H1 (cell line): ENCODE data around the gene CACNA1A.

Experiments used
- CREB1 ChIP-seq: IDR thresholded peaks from 2 replicates; pipeline ENCODE4 v1.6.1; 2012; ENCODE audit warnings: inconsistent platforms
- CTCF ChIP-seq, 3 experiments: IDR thresholded peaks; 1 replicate in 2 of 3; 2 replicates in 1 of 3; pipeline versions ENCODE4 v1.5.1 to v1.6.1; 2011; ENCODE audit warnings: low read length in 3 of 3, mild to moderate bottlenecking in 3 of 3, inconsistent platforms in 2 of 3, low read depth in 1 of 3, moderate library complexity in 1 of 3; ENCODE audit not compliant: insufficient read depth in 1 of 3; ENCODE audit errors: control extremely low read depth in 1 of 3
- YY1 ChIP-seq: IDR thresholded peaks from 2 replicates; pipeline ENCODE4 v1.6.1; 2011; ENCODE audit warnings: low read depth, mild to moderate bottlenecking, low read length

- TF ChIP-seq YY1 (no peak), CTCF (IDR thresholded peaks at IDR 0.05; ENCODE audit: control extremely low read depth in 1 of 3, insufficient read depth in 1 of 3, low read depth in 1 of 3, low read length in 3 of 3) (no peak), CREB1 (no peak)
These were observed 203.6 kb downstream of the CACNA1A start for GRCh38 chr19:13302526-13303270.
